HepG2 (cell line): ENCODE data around the gene GPR62. TPM values are rescaled to one million over a fixed set of nuclear protein-coding genes. Genes with fewer than 3 reads are reported as not detected.

ENCODE experiments used
- AHR ChIP-seq: IDR thresholded peaks from 2 replicates; pipeline ENCODE4 v1.6.1; 2018; ENCODE audit warnings: missing genetic modification reagents, missing compliant biosample characterization
- ARID5B ChIP-seq: IDR thresholded peaks from 2 replicates; pipeline ENCODE4 v1.4.0; 2020; ENCODE audit warnings: mild to moderate bottlenecking, missing genetic modification reagents
- ARNT ChIP-seq: fragments of 450-650 bp; IDR thresholded peaks from 2 replicates; pipeline ENCODE4 v1.6.1; 2017
- ATF6 ChIP-seq: sonication (generic); formaldehyde crosslinking; conservative IDR thresholded peaks from 2 replicates; pipeline ENCODE4 v1.4.0; 2020; ENCODE audit warnings: missing genetic modification reagents
- ELK4 ChIP-seq: sonication (generic); formaldehyde crosslinking; IDR thresholded peaks from 2 replicates; pipeline ENCODE4 v1.9.0; 2021; ENCODE audit warnings: missing genetic modification reagents, borderline replicate concordance
- HDAC6 ChIP-seq: fragments of 200-600 bp; sonication (generic); IDR thresholded peaks from 2 replicates; pipeline ENCODE4 v1.7.0; 2017; ENCODE audit warnings: mild to moderate bottlenecking, antibody characterized with exemption, low read length, low read depth
- IKZF5 ChIP-seq: IDR thresholded peaks from 2 replicates; pipeline ENCODE4 v1.6.1; 2018; ENCODE audit warnings: missing genetic modification reagents, mild to moderate bottlenecking, missing compliant biosample characterization
- JUN ChIP-seq: sonication (generic); formaldehyde crosslinking; IDR thresholded peaks from 2 replicates; pipeline ENCODE4 v1.4.0; 2020; ENCODE audit warnings: mild to moderate bottlenecking, missing genetic modification reagents
- MAF1 ChIP-seq: sonication (generic); formaldehyde crosslinking; IDR thresholded peaks from 2 replicates; pipeline ENCODE4 v1.5.0; 2020; ENCODE audit warnings: missing genetic modification reagents, borderline replicate concordance
- NKX3-1 ChIP-seq: sonication (generic); formaldehyde crosslinking; IDR thresholded peaks from 2 replicates; pipeline ENCODE4 v1.5.0; 2020; ENCODE audit warnings: missing genetic modification reagents
- NR2F1 ChIP-seq, 2 experiments: fragments of 450-650 bp in 1 of 2; formaldehyde crosslinking in 1 of 2; IDR thresholded peaks; 2 replicates each; pipeline versions ENCODE4 v1.5.0 to v1.6.1; 2016 to 2020; ENCODE audit warnings: mild to moderate bottlenecking in 1 of 2, missing compliant biosample characterization in 1 of 2, missing genetic modification reagents in 1 of 2, moderate library complexity in 1 of 2
- SIN3A ChIP-seq: IDR thresholded peaks from 2 replicates; pipeline ENCODE4 v1.6.1; 2011; ENCODE audit warnings: low read depth, mild to moderate bottlenecking, control low read depth, low read length, borderline replicate concordance
- SNAPC2 ChIP-seq: sonication (generic); formaldehyde crosslinking; IDR thresholded peaks from 2 replicates; pipeline ENCODE4 v1.8.1; 2022; ENCODE audit warnings: mild to moderate bottlenecking, missing genetic modification reagents
- SP140L ChIP-seq: sonication (generic); formaldehyde crosslinking; IDR thresholded peaks from 2 replicates; pipeline ENCODE4 v1.4.0; 2020; ENCODE audit warnings: missing genetic modification reagents, borderline replicate concordance
- ZKSCAN5 ChIP-seq: sonication (generic); formaldehyde crosslinking; IDR thresholded peaks from 2 replicates; pipeline ENCODE4 v1.5.1; 2020; ENCODE audit warnings: mild to moderate bottlenecking, missing genetic modification reagents
- ZNF12 ChIP-seq: sonication (generic); formaldehyde crosslinking; IDR thresholded peaks from 2 replicates; pipeline ENCODE4 v1.5.0; 2020; ENCODE audit warnings: missing genetic modification reagents
- ZNF350 ChIP-seq: sonication (generic); formaldehyde crosslinking; IDR thresholded peaks from 2 replicates; pipeline ENCODE4 v1.4.0; 2020; ENCODE audit warnings: mild to moderate bottlenecking, low read depth, missing genetic modification reagents, borderline replicate concordance
- ZNF607 ChIP-seq: sonication (generic); formaldehyde crosslinking; IDR thresholded peaks from 2 replicates; pipeline ENCODE4 v1.5.1; 2020; ENCODE audit warnings: missing genetic modification reagents, mild to moderate bottlenecking, borderline replicate concordance
- ZNF775 ChIP-seq: sonication (generic); formaldehyde crosslinking; IDR thresholded peaks from 2 replicates; pipeline ENCODE4 v1.4.0; 2020; ENCODE audit warnings: missing genetic modification reagents, mild to moderate bottlenecking, moderate library complexity, borderline replicate concordance
- ZNF839 ChIP-seq: sonication (generic); formaldehyde crosslinking; IDR thresholded peaks from 2 replicates; pipeline ENCODE4 v1.4.0; 2020; ENCODE audit warnings: missing genetic modification reagents, mild to moderate bottlenecking, borderline replicate concordance
- ZSCAN12 ChIP-seq: sonication (generic); formaldehyde crosslinking; IDR thresholded peaks from 2 replicates; pipeline ENCODE4 v1.9.0; 2021; ENCODE audit warnings: mild to moderate bottlenecking, missing genetic modification reagents
- polyA plus RNA-seq, 8 experiments: library from polyadenylated mRNA; depleted of rRNA in 3 of 8; stranded (reverse) in 7 of 8; unstranded in 1 of 8; fragments of >200 nt; fragmentation: Illumina TruSeq in 4 of 8; extraction: Trizol in 4 of 8; gene quantifications; 2 replicates each; pipeline versions ENCODE4 v1.2.1 to v1.2.3, GENCODE V29; 2011 to 2016; ENCODE audit warnings: low read depth in 4 of 8, missing spikeins in 1 of 8, mixed read lengths in 1 of 8; ENCODE audit not compliant: insufficient read depth in 1 of 8
- total RNA-seq, 5 experiments: library from RNA; depleted of rRNA; stranded (reverse); fragments of >200 nt; fragmentation: Illumina TruSeq; extraction: Trizol; gene quantifications; 2 replicates each; pipeline ENCODE4 v1.2.3, GENCODE V29; 2016; ENCODE audit warnings: low read depth in 1 of 5

Gene GPR62
- total and polyA plus RNA-seq, 2 of the 13 experiments (the other 11 are each of a cell fraction or from before 2014, with no cell fraction given), result not detected

GRCh38 chr3:51974963-51975851 lies 20.0 kb downstream of the GPR62 start, which contains the start of gene ABHD14A (continued):
- TF ChIP-seq IKZF5, result no peak
- no peak for TF ChIP-seq JUN (CRISPR knock-in tag)
- TF ChIP-seq SNAPC2 (CRISPR knock-in tag), result no peak
- no peak for TF ChIP-seq ATF6
- no peak for TF ChIP-seq NKX3-1 (CRISPR knock-in tag)
- no peak for TF ChIP-seq SP140L (CRISPR knock-in tag)
- TF ChIP-seq ZKSCAN5, result no peak
- TF ChIP-seq ZNF775 (CRISPR knock-in tag), result no peak
- TF ChIP-seq ZNF607 (CRISPR knock-in tag), result no peak
- TF ChIP-seq ZNF839 (CRISPR knock-in tag), result no peak
- TF ChIP-seq AHR (CRISPR knock-in tag), result no peak
- no peak for TF ChIP-seq ELK4 (CRISPR knock-in tag)
- no peak for TF ChIP-seq HDAC6
- TF ChIP-seq MAF1 (CRISPR knock-in tag), result no peak
- TF ChIP-seq SIN3A, result no peak; the same call in 1 of the 2 replicates
- TF ChIP-seq ARNT, result no peak
- TF ChIP-seq ZNF12, result no peak
- peak; percentile 67; the same call in 1 of the 2 replicates for TF ChIP-seq ZSCAN12 (CRISPR knock-in tag)
- 0 out of 2 replicates have a peak, but pooled peaks have one; percentile 9 for TF ChIP-seq ARID5B (CRISPR knock-in tag)
- no peak for TF ChIP-seq ZNF350 (CRISPR knock-in tag)
- no peak for TF ChIP-seq NR2F1 (CRISPR knock-in tag; IDR thresholded peaks at IDR 0.05)
